Heart left ventricle (tissue), 16 donors: ENCODE results near the gene PHF20. TPM values are rescaled to one million over a fixed set of nuclear protein-coding genes. Genes with fewer than 3 reads are reported as not detected.
"Not testable (repeated sequence)": the region's sequence is repeated elsewhere in the genome, so short reads cannot be mapped to it uniquely, and the experiment has no call there.

ENCODE experiments used
- ATAC-seq, 4 donors: fragments of 200-7000 bp; cut with Tn5 transposase; one replicate each; pipeline ENCODE4 v1.9.1; 2020 to 2022; ENCODE audit warnings: moderate library complexity in 4 of 4, mild to moderate bottlenecking in 3 of 4, moderate number of reproducible peaks in 1 of 4
- DNase-seq, 5 donors: peaks; one replicate each; pipeline ENCODE4 v3.0.0-alpha.2; 2020
- H3K27ac ChIP-seq, 12 donors: fragments of 200-600 bp; sonication (generic) in 4 of 12; one replicate each; pipeline versions ENCODE4 v1.5.0 to v1.8.0; 2016 to 2022; ENCODE audit warnings: mild to moderate bottlenecking in 2 of 12
- H3K27me3 ChIP-seq, 9 donors: fragments of 200-600 bp; sonication (generic) in 2 of 9; one replicate each; pipeline versions ENCODE4 v1.5.1 to v1.8.0; 2016 to 2022; ENCODE audit warnings: mild to moderate bottlenecking in 3 of 9
- H3K36me3 ChIP-seq, 9 donors: fragments of 200-600 bp; sonication (generic) in 2 of 9; one replicate each; pipeline versions ENCODE4 v1.5.0 to v1.8.0; 2018 to 2022; ENCODE audit warnings: mild to moderate bottlenecking in 2 of 9
- H3K4me1 ChIP-seq, 12 donors: fragments of 200-600 bp; sonication (generic) in 4 of 12; one replicate each; pipeline versions ENCODE4 v1.5.0 to v1.8.0; 2016 to 2022; ENCODE audit warnings: mild to moderate bottlenecking in 3 of 12
- H3K4me3 ChIP-seq, 12 donors: fragments of 200-600 bp; sonication (generic) in 4 of 12; one replicate each; pipeline versions ENCODE4 v1.5.0 to v1.8.0; 2017 to 2022; ENCODE audit warnings: mild to moderate bottlenecking in 9 of 12, moderate library complexity in 4 of 12
- H3K9me3 ChIP-seq, 12 donors: fragments of 200-600 bp; sonication (generic) in 4 of 12; one replicate each; pipeline versions ENCODE4 v1.5.0 to v1.8.0; 2016 to 2022; ENCODE audit warnings: mild to moderate bottlenecking in 1 of 12
- POLR2A ChIP-seq, 2 donors: fragments of 450-650 bp; IDR thresholded peaks; one replicate each; pipeline ENCODE4 v1.6.1; 2017; ENCODE audit warnings: antibody characterized with exemption in 2 of 2, mild to moderate bottlenecking in 2 of 2, moderate library complexity in 2 of 2
- WGBS, 4 donors: extraction: QIAGEN DNeasy Blood & Tissue Kit in 2 of 4; methylation state at CpG; one replicate each; pipeline versions ENCODE4 v1.1.5 to v1.1.7; 2013 to 2018; 5-methylcytosine and 5-hydroxymethylcytosine counted together
- intact Hi-C, 10 donors: fragments of 100-400 bp; cut with DNase I; formaldehyde crosslinking; loops; one replicate each; pipeline versions ENCODE4 v1.11.1 to v1.14.2; 2022
- polyA plus RNA-seq, 2 donors: library from polyadenylated mRNA; stranded (reverse); fragments of 200-250 nt; gene quantifications; one replicate each; pipeline ENCODE4 v1.2.3, GENCODE V29; 2013
- total RNA-seq, 9 donors: library from RNA; depleted of rRNA in 2 of 9; stranded (reverse); fragments of >200 nt in 2 of 9; fragmentation: NEBNext Ultra II Directional in 3 of 9; extraction: Animal tissue kit (Norgen Biotek cat#: 25700) in 3 of 9; gene quantifications; one replicate each; pipeline versions ENCODE4 v1.1.0 to v1.2.4, GENCODE V29; 2016 to 2023
- TF ChIP-seq, protein P1 (sequence below), 12 donors: fragments of 200-600 bp; sonication (generic) in 4 of 12; IDR thresholded peaks; one replicate each; pipeline versions ENCODE4 v1.5.0 to v1.8.0; 2018 to 2022; ENCODE audit warnings: antibody characterized with exemption in 12 of 12, mild to moderate bottlenecking in 5 of 12
- donor health status: ischemic (EF 13 %, LVEDD 7.1; RV severe dilation, severe dysfunction).
- donor health status: healthy with polysubstance abuse.
- donor health status: DM: no; HTN: yes; CAD: no.
- donor health status: DM: no; HTN: no; CAD: no.
- donor health status: ischemic (EF 25% LVEDD 6.9; RV normal size, moderate dysfunction).
- donor health status: ischemic (EF 25% LVEDD 5.7; RV mildly dilated, moderate dysfunction).
- donor health status: healthy.
- donor health status: DM: yes; HTN: yes; CAD: no.
- donor health status: ischemic (EF 35%, LVEDD 5.7; RV mildly dilated, moderate dysfunction).
- donor health status: nonischemic (EF 11% LVEDD 7.7; RV severe dilation, severe dysfunction).
- donor health status: DM: yes; HTN: yes; CAD: no.
- donor health status: PGD.
- donor health status: ischemic (EF 29% LVEDD 5.4; RV normal size, mild dysfunction).
- donor health status: nonischemic (EF 23%, LVEDD 6.1; RV moderate dilation, normal function).

The PHF20 gene
- total and polyA plus RNA-seq, 11 donors, result 25.8 to 48.9 (median 36.5) TPM

DNA sequence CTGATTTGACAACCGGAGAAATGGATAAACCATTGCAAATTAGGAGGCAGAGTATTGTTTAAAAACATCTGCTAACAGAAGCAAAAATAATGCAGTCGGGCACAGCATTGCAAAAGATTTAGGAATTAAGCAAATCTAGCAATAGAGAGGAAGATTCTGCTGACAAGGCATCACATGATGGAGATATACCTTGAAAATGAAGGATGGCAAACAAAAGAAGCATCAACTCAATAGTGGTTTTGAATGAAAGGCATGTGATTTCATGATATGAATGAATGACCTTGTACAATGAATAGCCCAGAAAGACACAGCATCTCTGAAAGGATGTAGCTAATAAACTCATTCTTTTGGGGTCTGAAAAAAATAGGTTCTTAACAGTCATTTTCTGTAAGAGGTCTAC lies 21.2 kb upstream of the PHF20 start:
- DNase-seq, result no peak

GRCh38 chr20:35756404-35756803 lies 15.4 kb upstream of the PHF20 start:
- no peak for ATAC-seq
- 90 to 98% (median 97%) methylated on average over 4 of the region's 4 CpGs for WGBS, 4 donors
- TF ChIP-seq, protein P1, sequence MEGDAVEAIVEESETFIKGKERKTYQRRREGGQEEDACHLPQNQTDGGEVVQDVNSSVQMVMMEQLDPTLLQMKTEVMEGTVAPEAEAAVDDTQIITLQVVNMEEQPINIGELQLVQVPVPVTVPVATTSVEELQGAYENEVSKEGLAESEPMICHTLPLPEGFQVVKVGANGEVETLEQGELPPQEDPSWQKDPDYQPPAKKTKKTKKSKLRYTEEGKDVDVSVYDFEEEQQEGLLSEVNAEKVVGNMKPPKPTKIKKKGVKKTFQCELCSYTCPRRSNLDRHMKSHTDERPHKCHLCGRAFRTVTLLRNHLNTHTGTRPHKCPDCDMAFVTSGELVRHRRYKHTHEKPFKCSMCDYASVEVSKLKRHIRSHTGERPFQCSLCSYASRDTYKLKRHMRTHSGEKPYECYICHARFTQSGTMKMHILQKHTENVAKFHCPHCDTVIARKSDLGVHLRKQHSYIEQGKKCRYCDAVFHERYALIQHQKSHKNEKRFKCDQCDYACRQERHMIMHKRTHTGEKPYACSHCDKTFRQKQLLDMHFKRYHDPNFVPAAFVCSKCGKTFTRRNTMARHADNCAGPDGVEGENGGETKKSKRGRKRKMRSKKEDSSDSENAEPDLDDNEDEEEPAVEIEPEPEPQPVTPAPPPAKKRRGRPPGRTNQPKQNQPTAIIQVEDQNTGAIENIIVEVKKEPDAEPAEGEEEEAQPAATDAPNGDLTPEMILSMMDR (IDR thresholded peaks at IDR 0.05), result no peak
- no peak for TF ChIP-seq POLR2A (IDR thresholded peaks at IDR 0.05)
- DNase-seq, result no peak
- intact Hi-C loops, result no loop called here
- no peaks in the 10 kb centered on the region for H3K36me3 ChIP-seq
- H3K9me3 ChIP-seq, result no peaks in the 10 kb centered on the region
- no peak overlapping the region for H3K27ac ChIP-seq
- no peak overlapping the region for H3K4me3 ChIP-seq
- H3K4me1 ChIP-seq, result no peaks in the 10 kb centered on the region
- no peaks in the 10 kb centered on the region for H3K27me3 ChIP-seq

More for the DNA sequence above, 21.2 kb upstream of the PHF20 start:
- Histone ChIP-seq H3K36me3 (no peaks in the 10 kb centered on the region), H3K27ac (no peak overlapping the region), H3K27me3 (no peaks in the 10 kb centered on the region), H3K4me1 (no peaks in the 10 kb centered on the region), H3K9me3 (no peaks in the 10 kb centered on the region), H3K4me3 (no peak overlapping the region)
- 87 to 93% (median 92%) methylated on average over 2 of the region's 2 CpGs for WGBS, 4 donors
- ATAC-seq, result no peak
- TF ChIP-seq, protein P1 (IDR thresholded peaks at IDR 0.05), result no peak
- TF ChIP-seq POLR2A (IDR thresholded peaks at IDR 0.05), result no peak
- intact Hi-C loops, result no loop called here

- no peak overlapping the region for H3K4me3 ChIP-seq
- ATAC-seq, result no peak
- WGBS, 4 donors, result 77 to 82% (median 79%) methylated on average over 4 of the region's 4 CpGs
- no peaks in the 10 kb centered on the region for H3K27me3 ChIP-seq
- intact Hi-C loops, result no loop called here
- H3K4me1 ChIP-seq, result no peaks in the 10 kb centered on the region
- H3K27ac ChIP-seq, result no peak overlapping the region
- no peaks in the 10 kb centered on the region for H3K9me3 ChIP-seq
- no peak for DNase-seq
- TF ChIP-seq, protein P1 (IDR thresholded peaks at IDR 0.05), result no peak
- no peak for TF ChIP-seq POLR2A (IDR thresholded peaks at IDR 0.05)
- no peaks in the 10 kb centered on the region for H3K36me3 ChIP-seq
Measured at GRCh38 chr20:35757098-35757705, 14.6 kb upstream of the PHF20 start.

DNA sequence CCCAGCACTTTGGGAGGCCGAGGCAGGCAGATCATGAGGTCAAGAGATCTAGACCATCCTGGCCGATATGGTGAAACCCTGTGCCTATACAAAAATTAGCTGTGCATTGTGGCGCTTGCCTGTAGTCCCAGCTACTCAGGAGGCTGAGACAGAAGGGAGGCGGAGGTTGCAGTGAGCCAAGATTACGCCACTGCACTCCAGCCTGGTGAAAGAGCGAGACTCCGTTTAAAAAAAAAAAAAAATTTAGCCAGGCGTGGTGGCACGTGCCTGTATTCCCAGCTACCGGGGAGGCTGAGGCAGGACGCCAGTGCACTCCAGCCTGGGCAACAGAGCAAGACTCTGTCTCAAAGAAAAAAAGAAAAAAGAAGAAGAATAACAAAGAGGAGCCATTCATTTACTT lies 10.3 kb upstream of the PHF20 start:
- H3K36me3 ChIP-seq, intact Hi-C loops, H3K27ac ChIP-seq, H3K4me3 ChIP-seq, DNase-seq, H3K4me1 ChIP-seq, ATAC-seq, H3K27me3 ChIP-seq, H3K9me3 ChIP-seq: not testable (repeated sequence)
- 94 to 97% (median 96%) methylated on average over 11 of the region's 11 CpGs for WGBS, 4 donors

GRCh38 chr20:35762461-35762860 lies 9.4 kb upstream of the PHF20 start:
- peaks cover 0 to 8% (median 2%) of the 10 kb centered on the region in 12 donors for H3K4me1 ChIP-seq
- no peaks in the 10 kb centered on the region for H3K27me3 ChIP-seq
- H3K36me3 ChIP-seq, result no peaks in the 10 kb centered on the region
- no peaks in the 10 kb centered on the region for H3K9me3 ChIP-seq
- H3K4me3 ChIP-seq, result no peak overlapping the region
- H3K27ac ChIP-seq, result no peak overlapping the region
- WGBS, 4 donors, result 77 to 84% (median 80%) methylated on average over 3 of the region's 3 CpGs
- TF ChIP-seq POLR2A (IDR thresholded peaks at IDR 0.05), result no peak
- TF ChIP-seq, protein P1 (IDR thresholded peaks at IDR 0.05), result no peak
- intact Hi-C loops, result no loop called here
- ATAC-seq (no peak), DNase-seq (no peak)

DNA sequence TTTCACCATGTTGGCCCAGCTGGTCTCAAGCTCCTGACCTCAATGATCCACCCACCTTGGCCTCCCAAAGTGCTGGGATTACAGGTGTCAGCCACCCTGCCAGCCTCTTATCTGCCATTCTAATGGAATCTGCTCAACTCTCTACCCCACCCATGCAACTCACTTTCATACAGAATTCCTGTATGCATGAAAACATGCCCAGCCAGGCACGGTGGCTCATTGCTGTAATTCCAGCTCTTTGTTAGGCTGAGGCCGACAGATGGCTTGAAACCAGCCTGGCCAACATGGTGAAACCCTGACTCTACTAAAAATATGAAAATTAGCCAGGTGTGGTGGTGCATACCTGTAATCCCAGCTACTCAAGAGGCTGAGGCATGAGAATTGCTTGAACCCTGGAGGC lies 6.9 kb upstream of the PHF20 start:
- ATAC-seq, H3K36me3 ChIP-seq, intact Hi-C loops, H3K4me3 ChIP-seq, H3K9me3 ChIP-seq, H3K27me3 ChIP-seq, H3K27ac ChIP-seq, DNase-seq: not testable (repeated sequence)
- 88 to 91% (median 89%) methylated on average over 2 of the region's 2 CpGs for WGBS, 4 donors
- peaks cover 12 to 33% (median 25%) of the 10 kb centered on the region in 12 donors for H3K4me1 ChIP-seq
